ENCODE measurements around the gene ARHGAP28.

DNA sequence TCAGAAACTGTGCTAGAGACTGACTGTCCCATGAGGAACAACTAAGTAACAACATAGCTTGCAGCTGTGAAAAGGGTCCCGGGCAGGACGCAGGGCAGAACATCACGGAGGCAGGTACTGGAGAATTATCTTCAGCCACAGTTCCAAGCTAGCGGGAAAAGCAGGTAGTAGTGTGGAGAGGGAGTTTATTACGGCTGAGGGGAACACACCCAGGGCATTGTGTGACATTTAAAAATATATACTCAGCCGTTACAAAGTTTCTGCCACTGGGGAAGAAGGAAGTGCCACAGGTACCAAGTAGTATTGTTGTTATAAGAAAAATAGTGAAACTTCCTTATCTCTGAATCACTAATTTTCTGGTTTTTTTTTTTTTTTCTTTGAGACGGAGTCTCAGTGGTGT is 208.5 kb downstream of the ARHGAP28 start:
- TF ChIP-seq SIN3A (IDR thresholded peaks at IDR 0.05; ENCODE audit: borderline replicate concordance, insufficient read depth, low read depth, low read length) (no peak), POLR2AphosphoS5 (IDR thresholded peaks at IDR 0.05; ENCODE audit: low read depth, low read length) (no peak), TCF7L2 (IDR thresholded peaks at IDR 0.05; ENCODE audit: low read depth, low read length) (no peak)
- TF ChIP-seq, protein P1, sequence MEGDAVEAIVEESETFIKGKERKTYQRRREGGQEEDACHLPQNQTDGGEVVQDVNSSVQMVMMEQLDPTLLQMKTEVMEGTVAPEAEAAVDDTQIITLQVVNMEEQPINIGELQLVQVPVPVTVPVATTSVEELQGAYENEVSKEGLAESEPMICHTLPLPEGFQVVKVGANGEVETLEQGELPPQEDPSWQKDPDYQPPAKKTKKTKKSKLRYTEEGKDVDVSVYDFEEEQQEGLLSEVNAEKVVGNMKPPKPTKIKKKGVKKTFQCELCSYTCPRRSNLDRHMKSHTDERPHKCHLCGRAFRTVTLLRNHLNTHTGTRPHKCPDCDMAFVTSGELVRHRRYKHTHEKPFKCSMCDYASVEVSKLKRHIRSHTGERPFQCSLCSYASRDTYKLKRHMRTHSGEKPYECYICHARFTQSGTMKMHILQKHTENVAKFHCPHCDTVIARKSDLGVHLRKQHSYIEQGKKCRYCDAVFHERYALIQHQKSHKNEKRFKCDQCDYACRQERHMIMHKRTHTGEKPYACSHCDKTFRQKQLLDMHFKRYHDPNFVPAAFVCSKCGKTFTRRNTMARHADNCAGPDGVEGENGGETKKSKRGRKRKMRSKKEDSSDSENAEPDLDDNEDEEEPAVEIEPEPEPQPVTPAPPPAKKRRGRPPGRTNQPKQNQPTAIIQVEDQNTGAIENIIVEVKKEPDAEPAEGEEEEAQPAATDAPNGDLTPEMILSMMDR (IDR thresholded peaks at IDR 0.05) = no peak
- TF ChIP-seq, protein P2, sequence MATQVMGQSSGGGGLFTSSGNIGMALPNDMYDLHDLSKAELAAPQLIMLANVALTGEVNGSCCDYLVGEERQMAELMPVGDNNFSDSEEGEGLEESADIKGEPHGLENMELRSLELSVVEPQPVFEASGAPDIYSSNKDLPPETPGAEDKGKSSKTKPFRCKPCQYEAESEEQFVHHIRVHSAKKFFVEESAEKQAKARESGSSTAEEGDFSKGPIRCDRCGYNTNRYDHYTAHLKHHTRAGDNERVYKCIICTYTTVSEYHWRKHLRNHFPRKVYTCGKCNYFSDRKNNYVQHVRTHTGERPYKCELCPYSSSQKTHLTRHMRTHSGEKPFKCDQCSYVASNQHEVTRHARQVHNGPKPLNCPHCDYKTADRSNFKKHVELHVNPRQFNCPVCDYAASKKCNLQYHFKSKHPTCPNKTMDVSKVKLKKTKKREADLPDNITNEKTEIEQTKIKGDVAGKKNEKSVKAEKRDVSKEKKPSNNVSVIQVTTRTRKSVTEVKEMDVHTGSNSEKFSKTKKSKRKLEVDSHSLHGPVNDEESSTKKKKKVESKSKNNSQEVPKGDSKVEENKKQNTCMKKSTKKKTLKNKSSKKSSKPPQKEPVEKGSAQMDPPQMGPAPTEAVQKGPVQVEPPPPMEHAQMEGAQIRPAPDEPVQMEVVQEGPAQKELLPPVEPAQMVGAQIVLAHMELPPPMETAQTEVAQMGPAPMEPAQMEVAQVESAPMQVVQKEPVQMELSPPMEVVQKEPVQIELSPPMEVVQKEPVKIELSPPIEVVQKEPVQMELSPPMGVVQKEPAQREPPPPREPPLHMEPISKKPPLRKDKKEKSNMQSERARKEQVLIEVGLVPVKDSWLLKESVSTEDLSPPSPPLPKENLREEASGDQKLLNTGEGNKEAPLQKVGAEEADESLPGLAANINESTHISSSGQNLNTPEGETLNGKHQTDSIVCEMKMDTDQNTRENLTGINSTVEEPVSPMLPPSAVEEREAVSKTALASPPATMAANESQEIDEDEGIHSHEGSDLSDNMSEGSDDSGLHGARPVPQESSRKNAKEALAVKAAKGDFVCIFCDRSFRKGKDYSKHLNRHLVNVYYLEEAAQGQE (IDR thresholded peaks at IDR 0.05; ENCODE audit: insufficient read depth in 1 of 2, low read depth in 2 of 2, low read length in 1 of 2) = no peak
